ENCODE results near the gene LINC01488.

LINC01488 gene

GRCh38 chr11:69511358-69512055 lies 30.0 kb downstream of the LINC01488 start:
- DNase-seq (ENCODE audit: low spot score), result no peak

GRCh38 chr11:69512136-69512535 lies 30.7 kb downstream of the LINC01488 start:
- DNase-seq (ENCODE audit: low spot score), result no peak

- DNase-seq (ENCODE audit: low spot score), result no peak
Measured at GRCh38 chr11:69512790-69513189, 31.3 kb downstream of the LINC01488 start.

- DNase-seq (ENCODE audit: low spot score), result no peak
Measured at GRCh38 chr11:69513196-69513595, 31.7 kb downstream of the LINC01488 start.

- no peak for DNase-seq (ENCODE audit: low spot score)
Measured at GRCh38 chr11:69513663-69514224, 32.3 kb downstream of the LINC01488 start.

- DNase-seq (ENCODE audit: low spot score), result no peak
Measured at GRCh38 chr11:69514771-69515170, 33.3 kb downstream of the LINC01488 start.

- no peak for DNase-seq (ENCODE audit: low spot score)
Measured at GRCh38 chr11:69515271-69516245, 34.1 kb downstream of the LINC01488 start.

GRCh38 chr11:69516526-69516925 lies 35.1 kb downstream of the LINC01488 start:
- no peak for DNase-seq (ENCODE audit: low spot score)

GRCh38 chr11:69518081-69518950 lies 36.9 kb downstream of the LINC01488 start:
- DNase-seq (ENCODE audit: low spot score), result no peak

- DNase-seq (ENCODE audit: low spot score), result no peak
Measured at GRCh38 chr11:69520186-69520916, 38.9 kb downstream of the LINC01488 start.

- DNase-seq (ENCODE audit: low spot score), result no peak
Measured at GRCh38 chr11:69521457-69521856, 40.0 kb downstream of the LINC01488 start.

- DNase-seq (ENCODE audit: low spot score), result no peak
Measured at GRCh38 chr11:69523453-69523852, 42.0 kb downstream of the LINC01488 start.

- DNase-seq (ENCODE audit: low spot score), result no peak
Measured at GRCh38 chr11:69524291-69524882, 42.9 kb downstream of the LINC01488 start.

- no peak for DNase-seq (ENCODE audit: low spot score)
Measured at GRCh38 chr11:69524991-69525411, 43.5 kb downstream of the LINC01488 start.

- DNase-seq (ENCODE audit: low spot score), result no peak
Measured at GRCh38 chr11:69525516-69526452, 44.3 kb downstream of the LINC01488 start.

- DNase-seq (ENCODE audit: low spot score), result no peak
Measured at GRCh38 chr11:69526453-69526810, 45.0 kb downstream of the LINC01488 start.

- DNase-seq (ENCODE audit: low spot score), result no peak
Measured at GRCh38 chr11:69529001-69529400, 47.5 kb downstream of the LINC01488 start.

- no peak for DNase-seq (ENCODE audit: low spot score)
Measured at GRCh38 chr11:69530278-69531070, 49.0 kb downstream of the LINC01488 start.

All from activated CD4-positive, alpha-beta T cell treated with anti-CD3 and anti-CD28 coated beads, Interleukin-2, Interleukin-4, amounts not matched to agents 100 ng/mL and 50 ng/mL, durations not matched to agents 16 hours and 8 hours (primary cell).